HG03135 (cell line): ENCODE results near the gene TNFRSF6B.

ENCODE experiments used
- ATAC-seq: cut with Tn5 transposase; IDR thresholded peaks from one replicate; pipeline ENCODE4 v1.9.1; 2021; ENCODE audit warnings: mild to moderate bottlenecking, moderate library complexity; ENCODE audit not compliant: unreplicated experiment

Gene TNFRSF6B

GRCh38 chr20:63682384-63683139 is 13.9 kb upstream of the TNFRSF6B start:
- ATAC-seq: no peak

- ATAC-seq: no peak
These were observed 11.0 kb upstream of the TNFRSF6B start for GRCh38 chr20:63685269-63686026.

- ATAC-seq: no peak
These were observed 10.4 kb upstream of the TNFRSF6B start for GRCh38 chr20:63686094-63686491.

GRCh38 chr20:63686492-63687321 is 9.7 kb upstream of the TNFRSF6B start:
- ATAC-seq: no peak

- ATAC-seq: no peak
These were observed 8.9 kb upstream of the TNFRSF6B start for GRCh38 chr20:63687419-63688178.

GRCh38 chr20:63688228-63689045 is 8.0 kb upstream of the TNFRSF6B start:
- ATAC-seq: no peak

GRCh38 chr20:63689046-63690002 is 7.1 kb upstream of the TNFRSF6B start:
- no peak for ATAC-seq

- no peak for ATAC-seq
These were observed 6.2 kb upstream of the TNFRSF6B start for GRCh38 chr20:63690003-63690897.

GRCh38 chr20:63690898-63691710 is 5.3 kb upstream of the TNFRSF6B start:
- ATAC-seq: no peak

GRCh38 chr20:63691711-63692435 is 4.6 kb upstream of the TNFRSF6B start:
- ATAC-seq: no peak

GRCh38 chr20:63692436-63693082 is 3.9 kb upstream of the TNFRSF6B start:
- ATAC-seq: no peak

GRCh38 chr20:63693083-63693732 is 3.2 kb upstream of the TNFRSF6B start:
- no peak for ATAC-seq

- no peak for ATAC-seq
These were observed 2.5 kb upstream of the TNFRSF6B start for GRCh38 chr20:63693733-63694583.
